Activated CD4-positive, alpha-beta T cell treated with anti-CD3 and anti-CD28 coated beads, Interleukin-2, amount 50 U/mL, for 48 hours (primary cell): ENCODE measurements around the gene ANO1.

ENCODE experiments used
- DNase-seq, 2 experiments: peaks; one replicate each; pipeline ENCODE4 v3.0.0-alpha.2; 2020

ANO1 gene

DNA sequence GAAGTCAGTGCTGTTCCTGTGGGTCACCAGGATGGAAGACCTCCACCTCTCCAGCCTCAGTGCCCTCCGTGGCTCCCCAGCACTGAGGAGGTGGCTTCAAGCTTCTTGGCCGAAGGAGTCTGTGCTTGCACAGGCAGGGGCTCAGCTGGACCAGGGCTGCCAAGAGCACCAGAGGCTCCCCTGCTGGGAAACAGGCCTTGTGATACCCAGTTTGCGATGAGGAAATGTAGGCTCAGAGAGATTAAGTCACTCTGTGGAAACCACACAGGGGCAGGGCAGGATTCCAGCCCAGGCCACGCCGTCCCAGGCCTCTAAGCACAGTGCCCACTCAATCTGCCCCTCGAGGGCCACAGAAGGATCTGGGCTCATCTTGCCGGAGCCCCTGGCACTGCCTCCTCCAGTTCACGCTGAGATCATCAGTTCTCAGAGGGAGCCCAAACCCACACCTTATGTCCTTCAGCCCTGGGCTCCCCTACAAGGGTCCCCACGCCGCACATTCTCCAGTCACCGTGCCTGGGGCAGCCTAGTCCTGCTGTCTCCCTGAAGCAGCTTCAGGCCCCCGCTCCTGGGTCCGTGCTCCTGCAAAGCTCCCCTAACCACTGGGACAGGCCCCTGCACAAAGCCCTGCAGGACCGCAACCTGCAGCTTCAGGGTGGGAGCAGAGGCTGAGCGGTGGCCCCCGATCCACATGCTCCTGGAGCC is 21.6 kb downstream of the ANO1 start:
- no peak for DNase-seq

DNA sequence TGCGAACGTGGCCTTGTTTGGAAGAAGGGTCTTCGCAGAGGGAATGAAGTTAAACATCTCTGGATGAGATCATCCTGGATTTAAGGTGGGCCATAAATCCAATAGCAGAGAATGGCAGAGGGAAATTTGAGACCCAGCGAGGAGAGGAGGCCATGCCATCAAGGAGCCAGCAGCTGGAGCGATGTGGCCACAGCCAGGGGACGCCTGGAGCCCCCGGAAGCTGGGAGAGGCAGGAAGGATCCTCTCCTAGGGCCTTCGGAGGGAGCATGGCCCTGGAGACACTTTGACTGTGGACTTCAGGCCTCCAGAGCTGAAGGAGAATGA is 22.1 kb downstream of the ANO1 start:
- DNase-seq = no peak

DNA sequence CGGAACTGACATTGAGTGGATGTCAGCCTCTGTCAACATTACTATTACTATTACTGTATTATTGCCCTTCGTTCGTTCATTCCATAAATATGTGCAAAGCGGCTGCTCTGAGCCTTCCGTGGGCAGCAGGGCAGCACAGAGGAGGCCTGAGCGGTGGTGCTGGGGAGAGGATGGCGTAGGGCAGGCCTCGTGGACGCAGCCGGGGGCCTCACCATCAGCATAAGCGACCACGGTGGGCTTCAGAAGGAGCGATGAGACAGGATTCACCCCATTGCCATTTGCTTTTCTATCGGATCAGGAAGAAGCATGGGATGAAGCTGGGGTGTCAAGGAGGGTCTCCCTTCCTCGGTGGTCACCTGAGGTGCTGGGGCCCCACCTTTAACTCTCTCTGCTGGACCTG is 22.7 kb downstream of the ANO1 start:
- DNase-seq = no peak

DNA sequence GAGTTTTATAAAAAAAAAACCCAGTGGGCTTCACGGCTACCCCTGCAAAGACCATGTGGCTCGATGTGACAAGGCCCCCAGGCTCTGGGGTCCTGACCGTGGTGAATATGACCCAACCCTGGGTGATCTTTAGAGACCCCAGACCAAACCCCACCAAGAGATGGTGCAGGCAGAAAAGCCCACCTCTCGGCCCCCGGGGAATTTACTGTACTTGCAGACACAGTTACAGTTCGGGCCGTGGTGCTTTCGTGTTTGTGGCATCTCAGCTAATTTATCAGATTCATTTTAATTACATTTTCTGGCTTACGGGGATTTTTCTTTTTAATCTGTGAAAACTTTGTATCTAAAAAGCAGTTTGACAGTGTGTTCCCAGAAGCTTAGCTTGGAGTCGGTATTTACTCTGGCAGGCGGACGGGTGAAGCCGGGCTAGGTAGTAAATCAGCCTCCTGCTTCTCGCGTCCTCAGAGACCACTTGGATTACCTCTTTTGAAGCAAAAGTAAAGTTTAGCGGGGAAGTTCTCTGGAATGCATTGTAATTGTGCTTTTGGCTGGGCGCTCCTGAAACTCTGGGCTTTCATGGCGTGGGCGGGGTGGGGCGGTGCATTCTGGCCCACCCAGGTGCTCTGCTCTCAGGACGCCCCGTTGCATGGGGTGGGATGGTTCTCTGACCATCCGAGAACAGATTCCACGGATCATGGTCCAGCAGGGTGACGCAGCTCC is 25.3 kb downstream of the ANO1 start:
- no peak for DNase-seq

DNA sequence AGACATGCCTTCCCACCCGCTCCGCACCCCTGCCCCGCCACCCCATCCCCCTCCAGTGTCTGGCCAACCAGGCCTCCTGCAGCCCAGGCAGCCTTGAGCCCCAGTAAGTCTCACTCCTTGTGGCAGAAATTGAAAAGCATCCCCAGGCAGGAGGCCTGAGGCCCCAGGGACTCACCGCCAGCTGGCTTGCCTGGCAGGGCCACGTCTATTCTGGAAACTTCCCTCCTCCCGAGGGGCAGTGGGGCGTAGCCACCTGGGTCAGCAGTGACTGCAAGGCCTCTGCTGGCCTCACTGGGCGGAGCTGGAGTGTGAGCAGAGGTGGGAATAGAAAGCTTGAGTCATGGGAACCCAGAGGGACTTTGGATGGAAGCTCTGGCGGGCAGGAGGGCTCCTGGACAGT is 26.3 kb downstream of the ANO1 start:
- DNase-seq = no peak

DNA sequence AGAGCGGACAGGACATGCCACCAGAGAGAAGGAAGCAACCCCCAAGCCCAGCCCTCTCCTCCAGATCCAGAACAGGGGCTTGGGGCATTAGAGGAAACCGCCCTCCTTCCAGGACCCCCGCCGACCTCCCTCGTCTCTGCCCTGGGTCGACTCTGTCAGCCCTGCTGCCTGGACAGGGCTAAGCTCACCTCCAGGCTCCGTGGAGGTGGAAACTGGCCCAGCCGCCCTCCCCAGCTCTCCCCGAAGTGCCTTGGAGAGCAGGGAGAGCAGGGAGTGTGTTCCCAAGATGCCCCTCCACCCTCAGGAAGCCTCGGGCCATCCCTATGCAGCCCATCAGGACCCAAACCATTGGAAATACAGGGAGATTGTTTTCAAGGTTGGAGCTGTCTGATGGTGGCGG is 26.8 kb downstream of the ANO1 start:
- DNase-seq = no peak

DNA sequence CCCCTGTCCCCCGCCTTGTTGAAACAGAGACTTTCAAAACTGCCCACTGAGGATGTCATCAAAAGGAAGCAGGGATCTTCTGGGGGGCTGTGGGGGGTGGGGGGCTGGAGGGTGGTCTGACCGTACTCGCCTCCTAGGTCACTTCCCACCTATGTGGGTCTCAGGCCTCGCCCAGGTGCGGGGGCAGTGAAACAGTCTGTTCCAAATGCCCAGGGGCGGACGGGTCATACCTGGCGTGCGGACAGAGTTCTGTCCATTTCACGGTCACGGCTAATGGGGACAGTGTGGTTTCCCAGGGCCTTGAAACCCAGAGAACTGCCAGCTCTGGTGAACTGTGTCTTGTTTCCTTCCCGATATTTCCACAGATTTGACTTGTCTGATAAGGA is 27.2 kb downstream of the ANO1 start:
- DNase-seq = no peak

DNA sequence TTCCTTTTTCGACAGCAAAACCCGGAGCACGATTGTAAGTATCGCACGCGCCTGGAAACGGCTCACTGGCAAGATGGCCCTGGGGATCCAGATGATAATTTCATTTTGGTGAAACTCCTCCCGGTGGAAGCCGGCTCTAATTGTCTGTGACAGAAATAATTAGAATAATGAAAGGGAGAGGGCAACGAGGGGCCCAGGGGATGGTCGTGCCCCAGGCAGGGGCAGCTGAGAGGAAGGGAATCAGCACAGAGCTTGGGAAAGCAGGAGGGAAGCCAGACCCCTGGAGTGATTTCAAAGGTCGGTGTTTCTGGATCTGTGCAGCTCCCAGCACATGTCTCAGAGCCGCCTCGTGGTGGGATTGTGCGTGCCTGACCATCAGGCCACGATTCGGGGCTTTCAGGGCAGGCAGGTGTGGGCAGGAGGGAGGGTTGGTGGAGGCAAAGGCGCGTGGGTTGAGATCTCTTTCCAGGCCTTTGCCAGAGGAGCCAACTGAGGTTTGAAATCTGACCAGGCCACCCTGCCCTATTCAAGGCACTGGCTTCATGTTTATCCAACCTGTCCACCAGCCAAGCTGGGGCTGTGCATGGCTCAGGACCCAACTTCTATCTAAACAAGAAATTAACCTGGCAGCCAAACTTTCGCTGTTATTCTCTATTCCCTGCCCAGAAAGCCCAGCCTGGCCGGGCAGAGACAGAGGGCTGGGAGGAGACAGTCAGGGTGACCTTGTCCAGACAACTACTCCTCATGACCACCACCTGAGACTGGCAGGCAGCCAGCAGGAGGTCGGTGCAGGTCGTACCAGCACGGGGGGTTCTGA is 27.8 kb downstream of the ANO1 start:
- DNase-seq = no peak

DNA sequence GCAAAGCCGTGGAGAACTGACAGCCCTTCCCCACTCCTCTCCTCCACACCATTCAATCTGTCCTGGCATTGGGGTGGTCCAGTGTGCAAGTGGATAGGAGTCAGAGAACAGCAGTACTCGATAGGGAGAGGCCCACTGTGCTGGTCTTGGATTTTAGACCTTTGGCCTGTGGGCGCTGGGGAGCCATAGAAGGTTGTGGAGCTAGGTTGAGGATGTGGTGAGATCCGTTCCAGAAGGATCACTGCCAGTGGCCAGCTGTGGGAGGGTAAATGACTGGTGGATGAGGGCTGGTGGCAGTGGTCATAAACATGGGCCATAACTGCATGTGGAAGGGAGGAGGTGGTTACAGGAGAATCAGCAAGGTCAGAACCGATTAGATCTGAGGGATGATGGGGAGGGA is 28.6 kb downstream of the ANO1 start:
- no peak for DNase-seq

DNA sequence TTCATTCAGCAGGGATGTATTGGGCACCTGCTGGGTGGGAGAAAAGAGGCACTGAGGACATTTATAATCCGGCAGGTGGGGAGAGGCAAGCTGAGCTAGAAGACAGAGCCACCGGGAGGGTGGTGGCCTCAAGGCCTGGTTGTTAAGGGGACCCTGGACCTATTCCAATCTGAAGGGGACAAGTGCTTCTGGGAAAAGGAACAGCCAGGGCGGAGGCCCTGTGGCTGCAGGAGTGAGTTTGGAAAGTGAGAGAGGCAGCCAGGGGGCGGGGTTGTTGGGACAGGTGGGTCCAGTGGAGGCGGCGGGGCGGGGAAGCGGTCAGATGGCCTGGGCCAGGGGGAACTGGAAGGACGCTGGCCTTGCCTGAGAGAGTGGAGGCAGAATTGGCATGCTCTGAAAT is 29.1 kb downstream of the ANO1 start:
- DNase-seq = no peak

DNA sequence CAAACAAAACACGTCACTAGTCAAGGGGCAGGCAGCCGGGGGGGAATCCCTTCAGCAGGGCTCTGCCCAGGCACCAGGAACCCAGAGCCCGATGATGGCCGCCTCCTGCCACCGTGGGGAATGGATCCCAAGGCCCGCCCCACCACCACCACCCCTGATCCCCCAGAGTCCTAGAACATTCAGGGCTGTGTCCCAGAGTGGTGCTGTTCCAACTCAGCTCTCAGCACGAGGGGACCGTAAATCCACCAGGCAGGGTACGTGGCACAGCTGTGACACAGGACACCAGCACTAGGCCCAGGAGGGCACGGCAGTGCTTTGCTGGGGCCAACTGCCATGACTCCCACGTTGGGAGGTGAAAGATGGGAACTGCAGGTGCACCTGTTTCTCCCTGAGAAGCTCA is 29.6 kb downstream of the ANO1 start:
- no peak for DNase-seq

DNA sequence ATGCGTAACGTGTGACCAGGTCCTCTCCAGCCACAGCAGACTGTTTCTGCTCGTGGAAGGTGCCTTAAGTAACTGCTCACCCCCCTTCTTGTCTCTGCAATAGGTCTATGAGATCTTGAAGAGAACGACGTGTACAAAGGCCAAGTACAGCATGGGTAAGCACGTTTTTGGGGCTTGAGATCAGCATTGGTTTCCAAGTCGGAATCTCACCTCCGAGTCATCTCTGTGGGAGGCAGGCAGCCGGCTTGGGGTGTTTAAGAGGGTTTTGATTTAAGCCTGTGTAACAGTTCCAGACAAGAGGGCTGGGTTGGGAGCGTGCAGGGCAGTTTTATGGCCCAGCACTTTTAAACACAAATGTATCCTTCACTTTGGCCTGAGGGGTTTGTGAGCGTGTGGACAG is 30.1 kb downstream of the ANO1 start:
- no peak for DNase-seq

DNA sequence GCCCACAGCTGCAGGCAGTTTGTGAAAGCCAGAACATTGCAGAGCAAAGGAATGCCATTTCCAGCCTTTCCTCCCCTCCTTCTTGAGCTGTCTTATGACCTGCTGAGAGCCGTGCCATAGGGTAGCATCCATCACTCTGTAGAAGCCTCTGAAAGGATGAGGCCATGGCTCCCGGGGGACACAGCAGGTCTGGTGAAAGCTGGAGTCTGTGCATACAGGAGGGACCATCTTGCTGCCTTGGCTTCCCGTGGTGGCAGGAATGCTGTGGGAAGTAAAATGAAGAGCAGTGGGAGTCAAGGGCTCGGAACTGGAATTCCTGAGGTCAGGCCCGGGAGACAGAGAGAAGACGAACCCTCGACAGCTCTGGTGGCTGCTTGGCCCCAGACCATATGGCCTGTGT is 30.9 kb downstream of the ANO1 start:
- no peak for DNase-seq

DNA sequence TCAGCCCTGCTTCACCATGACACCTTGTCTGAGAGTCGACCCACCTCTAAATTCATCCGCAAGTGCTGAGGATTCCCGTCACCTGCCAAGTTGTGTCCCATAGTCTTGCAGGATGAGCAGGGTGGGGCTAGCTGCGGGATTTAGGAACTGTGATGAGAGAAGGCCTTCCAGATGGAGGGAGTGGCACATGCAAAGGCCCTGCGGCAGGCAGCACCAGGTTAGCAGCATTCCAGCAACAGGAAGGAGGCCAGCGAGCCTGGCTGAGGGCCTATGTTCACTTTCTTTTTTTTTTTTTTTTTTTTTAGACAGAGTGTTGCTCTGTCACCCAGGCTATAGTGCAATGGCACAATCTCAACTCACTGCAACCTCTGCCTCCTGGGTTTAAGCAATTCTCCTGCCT is 31.8 kb downstream of the ANO1 start:
- no peak for DNase-seq

DNA sequence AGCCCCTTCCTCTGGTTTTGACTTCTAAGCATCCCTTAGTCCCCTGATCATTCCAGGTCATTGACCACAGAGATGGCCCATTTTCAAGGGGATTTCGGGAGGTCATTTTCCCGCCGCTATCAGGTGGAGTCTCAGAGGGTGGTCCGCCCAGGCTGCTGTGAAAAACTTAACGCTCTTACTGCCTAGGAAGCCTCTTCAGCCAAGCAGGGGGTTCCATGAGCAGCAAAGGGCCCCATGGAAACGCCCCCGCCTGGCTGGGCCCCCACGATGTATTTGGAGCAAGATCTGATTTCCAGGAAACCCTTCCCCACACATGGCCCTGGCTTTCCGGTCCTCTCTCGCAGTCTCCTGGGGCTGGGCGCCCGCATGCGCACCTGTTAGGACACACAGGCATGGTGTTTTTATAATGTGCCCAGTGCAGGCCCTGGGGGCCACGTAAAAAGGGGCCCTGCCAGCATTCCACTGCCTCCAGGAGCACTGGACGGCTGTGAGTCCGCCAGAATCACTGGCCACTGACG is 32.5 kb downstream of the ANO1 start:
- no peak for DNase-seq

DNA sequence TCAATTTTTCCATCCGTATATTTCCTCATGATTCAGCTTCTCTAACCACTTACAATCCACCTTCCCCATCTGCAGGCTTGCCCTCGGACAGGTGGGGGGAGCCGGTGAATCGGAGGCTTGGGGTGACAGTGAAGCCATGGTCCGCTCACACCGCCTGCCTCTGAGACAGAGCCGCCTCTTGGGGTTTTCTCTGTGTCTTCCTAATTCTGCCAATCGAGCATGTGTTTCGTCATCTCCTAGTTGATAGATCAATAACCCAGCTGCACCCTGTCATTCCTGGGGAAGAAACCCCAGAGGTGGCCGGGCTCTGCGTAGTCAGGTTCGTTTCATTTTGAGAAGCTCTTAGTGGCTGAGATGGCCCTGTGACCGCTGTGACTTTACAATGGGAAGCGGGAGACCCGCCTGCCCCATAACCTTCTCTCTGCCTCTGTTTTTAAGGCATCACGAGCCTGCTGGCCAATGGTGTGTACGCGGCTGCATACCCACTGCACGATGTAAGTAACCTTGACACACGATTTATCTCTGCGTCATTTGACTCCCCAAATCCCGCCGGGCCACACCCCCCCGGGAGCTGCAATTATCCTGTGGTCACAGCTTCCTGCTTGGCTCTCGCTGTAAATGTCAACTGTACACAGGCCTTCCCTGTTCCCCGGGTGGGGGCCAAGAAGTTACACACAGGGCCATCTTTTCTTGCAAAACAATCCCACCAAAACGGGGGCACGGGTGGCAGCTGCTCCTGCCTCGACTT is 33.3 kb downstream of the ANO1 start:
- DNase-seq = no peak

DNA sequence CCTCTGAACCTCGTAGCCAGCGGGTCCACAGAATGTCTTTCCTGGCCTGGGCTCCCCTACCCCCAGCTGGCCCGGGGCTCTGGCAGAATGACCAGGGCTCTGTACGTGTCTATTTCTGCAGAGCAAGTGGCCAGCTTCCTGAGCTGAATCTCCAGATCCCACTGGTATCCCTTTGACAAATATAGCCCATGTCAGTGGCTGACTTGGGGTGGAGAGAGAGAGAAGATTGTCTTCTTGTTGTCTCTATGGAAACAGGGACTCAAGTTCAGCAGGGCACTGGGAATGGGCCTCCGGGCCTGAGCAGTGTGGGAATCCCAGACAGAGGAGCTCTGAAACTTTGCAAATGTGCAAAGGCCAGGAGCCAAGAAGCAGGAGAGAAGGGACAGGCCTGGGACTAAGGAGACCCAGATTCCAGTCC is 33.9 kb downstream of the ANO1 start:
- DNase-seq = no peak

DNA sequence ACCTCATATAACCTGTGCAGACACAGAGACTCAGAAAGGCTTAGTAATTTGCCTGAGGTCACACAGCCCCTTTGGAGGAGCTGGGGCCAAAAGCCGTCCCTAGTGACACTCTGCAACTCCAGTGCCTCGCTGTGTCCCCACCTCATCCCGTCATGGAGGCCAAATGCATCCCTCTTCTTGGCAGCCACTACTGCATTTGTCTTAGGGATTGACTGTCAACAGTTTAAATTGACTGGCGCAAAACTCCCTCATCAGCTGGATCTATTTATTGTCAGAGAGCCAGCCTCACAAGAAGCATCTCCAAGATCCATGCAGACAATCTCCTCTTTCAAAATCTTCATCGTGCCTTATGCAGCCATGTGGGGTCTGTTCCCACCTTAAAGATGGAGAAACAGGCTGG is 35.7 kb downstream of the ANO1 start:
- no peak for DNase-seq

DNA sequence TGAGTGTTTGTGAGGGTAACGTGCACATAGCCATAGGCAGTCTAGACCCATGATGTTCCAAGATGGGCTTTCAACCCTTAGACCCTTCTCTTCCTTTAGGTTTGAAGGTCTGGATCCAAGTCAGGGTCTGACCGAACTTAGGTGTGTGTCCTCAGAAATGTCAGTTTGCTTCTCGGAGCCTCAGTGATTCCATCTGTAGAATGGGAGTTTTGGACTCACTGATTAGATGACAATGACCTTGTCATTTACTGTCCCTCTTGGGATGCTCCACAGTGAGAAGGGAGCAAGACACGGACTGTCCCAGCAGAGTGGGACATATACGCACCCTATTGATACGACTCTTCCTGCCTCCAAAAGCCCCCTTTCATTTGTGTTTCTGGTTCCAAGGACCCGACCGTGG is 37.7 kb downstream of the ANO1 start:
- DNase-seq = no peak

DNA sequence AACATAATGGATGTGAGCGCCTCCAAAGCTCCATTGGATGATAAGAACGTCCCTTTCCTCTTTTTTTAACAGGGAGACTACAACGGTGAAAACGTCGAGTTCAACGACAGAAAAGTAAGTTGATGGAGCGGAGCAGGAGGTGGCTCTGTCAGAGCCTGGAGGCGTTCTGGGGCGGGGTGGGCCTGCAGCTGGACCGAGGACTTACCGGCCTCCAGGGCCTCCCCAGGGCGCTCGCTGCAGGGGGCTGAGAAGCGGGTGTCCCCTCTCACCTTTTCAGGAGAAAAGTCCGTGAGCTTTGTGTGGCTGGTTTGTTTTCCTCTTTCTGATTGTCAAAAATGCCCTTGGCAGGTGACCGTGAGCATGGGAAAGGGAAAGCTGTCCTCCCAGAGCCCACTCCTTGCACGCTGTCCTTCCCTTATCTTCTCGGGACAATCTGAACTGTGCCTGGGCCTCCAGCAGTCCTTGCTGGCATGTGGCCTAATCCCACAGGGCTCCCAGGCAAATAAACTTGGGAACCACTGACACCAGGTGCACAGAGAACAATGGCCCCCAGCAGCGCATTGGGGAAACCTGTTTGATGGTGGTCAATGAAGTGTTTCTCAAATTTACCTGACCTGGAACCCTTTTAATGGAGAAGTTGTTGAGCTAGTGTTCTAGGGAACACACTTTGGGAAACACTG is 38.4 kb downstream of the ANO1 start:
- no peak for DNase-seq

DNA sequence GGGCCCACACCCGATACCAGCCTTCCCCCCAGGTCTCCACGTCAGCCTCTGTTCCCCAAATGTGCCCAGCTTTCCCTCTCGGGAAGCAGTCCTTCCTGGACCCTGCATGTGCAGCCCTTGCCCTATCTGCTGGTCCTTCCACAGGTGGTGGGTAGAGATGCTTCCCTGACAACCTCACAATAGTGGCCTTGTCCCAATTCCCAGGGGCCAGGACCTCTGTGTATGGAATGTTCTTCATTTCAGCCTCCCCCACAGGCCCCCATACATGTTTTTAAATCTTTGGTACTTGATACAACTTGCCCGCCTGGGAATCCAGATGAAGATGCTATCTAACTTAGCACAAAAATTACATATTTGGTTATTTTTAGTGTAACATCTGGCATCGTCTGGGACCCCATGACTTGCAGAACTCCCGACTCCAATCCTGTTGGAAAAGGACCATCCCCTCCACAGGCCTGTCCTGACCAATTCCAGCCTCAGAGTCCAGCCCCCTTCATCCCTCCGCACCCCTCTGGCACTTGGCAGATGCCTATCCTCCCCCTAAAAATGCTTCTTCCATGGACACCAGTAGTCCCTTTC is 39.5 kb downstream of the ANO1 start:
- DNase-seq = no peak

DNA sequence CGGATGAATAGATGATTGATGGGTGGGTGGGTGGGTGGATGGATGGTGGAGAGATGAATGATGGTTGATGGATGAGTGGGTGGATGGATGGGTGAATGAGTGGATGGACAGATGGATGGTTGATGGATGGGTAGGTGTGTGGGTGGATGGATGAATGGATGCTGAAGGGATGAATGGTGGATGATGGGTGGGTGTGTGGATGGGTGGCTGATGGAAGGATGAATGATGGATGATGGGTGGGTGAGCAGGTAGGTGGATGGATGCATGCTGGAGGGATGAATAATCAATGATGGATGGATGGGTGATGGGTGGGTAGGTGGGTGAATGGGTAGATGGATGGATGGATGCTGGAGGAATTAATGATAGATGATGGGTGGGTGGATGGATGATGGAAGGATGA is 40.5 kb downstream of the ANO1 start:
- no peak for DNase-seq
